GM12874 (cell line): ENCODE measurements around the gene DNAH5.

Experiments
- CTCF ChIP-seq: IDR thresholded peaks from 2 replicates; pipeline ENCODE4 v1.5.1; 2011; ENCODE audit warnings: low read depth, mild to moderate bottlenecking, control low read depth, low read length, moderate library complexity; ENCODE audit not compliant: insufficient read depth

DNAH5 gene

GRCh38 chr5:13878357-13878756 lies 66.1 kb downstream of the DNAH5 start:
- no peak for TF ChIP-seq CTCF

- no peak for TF ChIP-seq CTCF
These were observed 77.7 kb downstream of the DNAH5 start for GRCh38 chr5:13866792-13867191.

GRCh38 chr5:13865312-13865711 lies 79.2 kb downstream of the DNAH5 start:
- TF ChIP-seq CTCF: no peak

- TF ChIP-seq CTCF: no peak
These were observed 84.3 kb downstream of the DNAH5 start for GRCh38 chr5:13860146-13860545.

GRCh38 chr5:13859270-13860065 lies 85.0 kb downstream of the DNAH5 start:
- no peak for TF ChIP-seq CTCF

GRCh38 chr5:13843175-13843846 lies 101.2 kb downstream of the DNAH5 start:
- no peak for TF ChIP-seq CTCF

GRCh38 chr5:13833440-13833839 lies 111.0 kb downstream of the DNAH5 start:
- TF ChIP-seq CTCF: no peak
